ENCODE data around the gene POFUT1.
"Not testable (repeated sequence)": the region's sequence is repeated elsewhere in the genome, so short reads cannot be mapped to it uniquely, and the experiment has no call there.

POFUT1 gene

GRCh38 chr20:32236819-32237218 is 29.1 kb downstream of the POFUT1 start:
- DNase-seq: no peak

- DNase-seq: no peak
Measured at GRCh38 chr20:32237419-32237818, 29.7 kb downstream of the POFUT1 start.

- DNase-seq: no peak
Measured at GRCh38 chr20:32238483-32239425, 31.1 kb downstream of the POFUT1 start.

- no peak for DNase-seq
Measured at GRCh38 chr20:32240205-32240604, 32.5 kb downstream of the POFUT1 start.

- DNase-seq: no peak
Measured at GRCh38 chr20:32241807-32242206, 34.1 kb downstream of the POFUT1 start.

GRCh38 chr20:32244150-32244823 is 36.6 kb downstream of the POFUT1 start:
- DNase-seq: no peak

- DNase-seq: no peak
Measured at GRCh38 chr20:32244959-32245358, 37.3 kb downstream of the POFUT1 start.

GRCh38 chr20:32246208-32246607 is 38.5 kb downstream of the POFUT1 start:
- not testable (repeated sequence) for DNase-seq

GRCh38 chr20:32248043-32248442 is 40.4 kb downstream of the POFUT1 start:
- no peak for DNase-seq

- no peak for DNase-seq
Measured at GRCh38 chr20:32249030-32249738, 41.5 kb downstream of the POFUT1 start.

- no peak for DNase-seq
Measured at GRCh38 chr20:32251470-32251869, 43.8 kb downstream of the POFUT1 start.

GRCh38 chr20:32252189-32252588 is 44.5 kb downstream of the POFUT1 start:
- DNase-seq: no peak

- DNase-seq: not testable (repeated sequence)
Measured at GRCh38 chr20:32260973-32261372, 53.3 kb downstream of the POFUT1 start.

- no peak for DNase-seq
Measured at GRCh38 chr20:32261644-32262043, 54.0 kb downstream of the POFUT1 start.

GRCh38 chr20:32263398-32263954 is 55.8 kb downstream of the POFUT1 start:
- no peak for DNase-seq

GRCh38 chr20:32271620-32272019 is 63.9 kb downstream of the POFUT1 start:
- DNase-seq: no peak

GRCh38 chr20:32274359-32274758 is 66.7 kb downstream of the POFUT1 start:
- DNase-seq: no peak

GRCh38 chr20:32275163-32275562 is 67.5 kb downstream of the POFUT1 start:
- not testable (repeated sequence) for DNase-seq

GRCh38 chr20:32277361-32278198 is 69.9 kb downstream of the POFUT1 start, which contains the start of gene KIF3B:
KIF3B (plus strand) TSS chr20:32277651; CDS start chr20:32309778, 32,127 bp downstream.
- DNase-seq: peak; percentile 89 to 95

GRCh38 chr20:32278199-32278643 is 70.5 kb downstream of the POFUT1 start:
- no peak for DNase-seq

GRCh38 chr20:32281711-32282110 is 74.0 kb downstream of the POFUT1 start:
- no peak for DNase-seq

- no peak for DNase-seq
Measured at GRCh38 chr20:32282461-32282860, 74.8 kb downstream of the POFUT1 start.

Measured in NCI-H526 (cell line).